ENCODE measurements around the gene SEC14L3. TPM values are rescaled to one million over a fixed set of nuclear protein-coding genes. Genes with fewer than 3 reads are reported as not detected.

Gene SEC14L3
- total and polyA plus RNA-seq, 2 of the 13 experiments (the other 11 are each of a cell fraction or from before 2014, with no cell fraction given) = not detected

- TF ChIP-seq ZUFSP (CRISPR knock-in tag; IDR thresholded peaks at IDR 0.05; ENCODE audit: borderline replicate concordance) = no peak
- no peak for TF ChIP-seq NFYC (CRISPR knock-in tag; IDR thresholded peaks at IDR 0.05)
- TF ChIP-seq ZNF678 (CRISPR knock-in tag; IDR thresholded peaks at IDR 0.05) = no peak; the same call in 1 of the 2 replicates
- no peak for TF ChIP-seq ZFY (CRISPR knock-in tag; IDR thresholded peaks at IDR 0.05)
- TF ChIP-seq RFX3 (CRISPR knock-in tag; IDR thresholded peaks at IDR 0.05) = no peak
- no peak for TF ChIP-seq FOXP1 (IDR thresholded peaks at IDR 0.05)
- 0 out of 2 replicates have a peak, but pooled peaks have one; percentile 20 for TF ChIP-seq FOXP1 (CRISPR knock-in tag; IDR thresholded peaks at IDR 0.05)
- TF ChIP-seq HOXA3 (CRISPR knock-in tag; IDR thresholded peaks at IDR 0.05) = no peak
- TF ChIP-seq ZFP1 (CRISPR knock-in tag; IDR thresholded peaks at IDR 0.05) = no peak
- TF ChIP-seq GATAD1 (CRISPR knock-in tag; IDR thresholded peaks at IDR 0.05) = 0 out of 2 replicates have a peak, but pooled peaks have one; percentile 11
- TF ChIP-seq ZNF607 (CRISPR knock-in tag; IDR thresholded peaks at IDR 0.05; ENCODE audit: borderline replicate concordance) = no peak
- no peak for TF ChIP-seq STAT6 (CRISPR knock-in tag; IDR thresholded peaks at IDR 0.05; ENCODE audit: borderline replicate concordance)
- no peak for TF ChIP-seq NCOA2 (CRISPR knock-in tag; IDR thresholded peaks at IDR 0.05)
- TF ChIP-seq AGO1 (IDR thresholded peaks at IDR 0.05; ENCODE audit: low read depth, low read length, poor library complexity, severe bottlenecking) = no peak
- no peak for TF ChIP-seq ZNF136 (CRISPR knock-in tag; IDR thresholded peaks at IDR 0.05; ENCODE audit: low read depth)
- no peak for TF ChIP-seq ZNF615 (CRISPR knock-in tag; IDR thresholded peaks at IDR 0.05; ENCODE audit: borderline replicate concordance)
- no peak for TF ChIP-seq ZNF33A (CRISPR knock-in tag; IDR thresholded peaks at IDR 0.05; ENCODE audit: borderline replicate concordance)
- no peak for TF ChIP-seq ZNF660 (CRISPR knock-in tag; IDR thresholded peaks at IDR 0.05; ENCODE audit: borderline replicate concordance, low read depth)
- TF ChIP-seq ZBTB44 (CRISPR knock-in tag; IDR thresholded peaks at IDR 0.05) = no peak
- no peak for TF ChIP-seq PCBP1 (IDR thresholded peaks at IDR 0.05; ENCODE audit: borderline replicate concordance, low read depth, low read length)
- TF ChIP-seq PAXIP1 (CRISPR knock-in tag; conservative IDR thresholded peaks at IDR 0.05) = no peak
These were observed 49.1 kb downstream of the SEC14L3 start (continued) for GRCh38 chr22:30422481-30423300.

All from HepG2 (cell line).